K562 (cell line): ENCODE results near the gene SAMD11.

ENCODE experiments used
- ATF1 ChIP-seq, 2 experiments: fragments of 450-650 bp in 1 of 2; IDR thresholded peaks; 2 replicates each; pipeline ENCODE4 v1.6.1; 2016; ENCODE audit warnings: missing compliant biosample characterization in 1 of 2, missing genetic modification characterization in 1 of 2
- CBX5 ChIP-seq: IDR thresholded peaks from 2 replicates; pipeline ENCODE4 v1.6.1; 2014; ENCODE audit warnings: low read depth, borderline replicate concordance
- CHCHD3 ChIP-seq: fragments of 250-450 bp; sonication (Bioruptor Pico); IDR thresholded peaks from 2 replicates; pipeline ENCODE4 v2.1.2; 2022; ENCODE audit warnings: mild to moderate bottlenecking
- CREBBP ChIP-seq: IDR thresholded peaks from one replicate; pipeline ENCODE4 v1.6.1; 2012; ENCODE audit warnings: low read depth, mild to moderate bottlenecking, control low read depth, inconsistent platforms, low read length
- CSDE1 ChIP-seq, 2 experiments: fragments of 450-650 bp; IDR thresholded peaks; 2 replicates each; pipeline ENCODE4 v1.6.1; 2016; ENCODE audit warnings: mild to moderate bottlenecking in 1 of 2
- GATA2 ChIP-seq: sonication (generic); formaldehyde crosslinking; IDR thresholded peaks from 2 replicates; pipeline ENCODE4 v1.4.0; 2020; ENCODE audit warnings: mild to moderate bottlenecking, missing genetic modification reagents
- HDGF ChIP-seq: fragments of 450-650 bp; IDR thresholded peaks from 2 replicates; pipeline ENCODE4 v1.6.1; 2016
- MTA1 ChIP-seq: fragments of 450-650 bp; IDR thresholded peaks from 2 replicates; pipeline ENCODE4 v1.6.1; 2017; ENCODE audit warnings: borderline replicate concordance
- ZNF212 ChIP-seq: fragments of 450-650 bp; formaldehyde crosslinking; IDR thresholded peaks from 2 replicates; pipeline ENCODE4 v1.4.0; 2020; ENCODE audit warnings: mild to moderate bottlenecking
- ZNF224 ChIP-seq: sonication (generic); formaldehyde crosslinking; IDR thresholded peaks from 2 replicates; pipeline ENCODE4 v1.8.0; 2022; ENCODE audit warnings: mild to moderate bottlenecking, missing genetic modification reagents
- ZZZ3 ChIP-seq: fragments of 450-650 bp; IDR thresholded peaks from 2 replicates; pipeline ENCODE4 v1.6.1; 2016; ENCODE audit warnings: antibody characterized with exemption, mild to moderate bottlenecking, moderate library complexity
- TF ChIP-seq, protein P1 (sequence below), 3 experiments: IDR thresholded peaks in 2 of 3; conservative IDR thresholded peaks in 1 of 3; 2 replicates each; pipeline ENCODE4 v1.5.1; 2011 to 2012; ENCODE audit warnings: low read length in 3 of 3, mild to moderate bottlenecking in 3 of 3, control low read depth in 2 of 3, improper control_type of control experiment in 1 of 3, inconsistent platforms in 1 of 3, low read depth in 1 of 3, mixed read lengths in 1 of 3, moderate library complexity in 1 of 3; ENCODE audit not compliant: insufficient read depth in 2 of 3

DNA sequence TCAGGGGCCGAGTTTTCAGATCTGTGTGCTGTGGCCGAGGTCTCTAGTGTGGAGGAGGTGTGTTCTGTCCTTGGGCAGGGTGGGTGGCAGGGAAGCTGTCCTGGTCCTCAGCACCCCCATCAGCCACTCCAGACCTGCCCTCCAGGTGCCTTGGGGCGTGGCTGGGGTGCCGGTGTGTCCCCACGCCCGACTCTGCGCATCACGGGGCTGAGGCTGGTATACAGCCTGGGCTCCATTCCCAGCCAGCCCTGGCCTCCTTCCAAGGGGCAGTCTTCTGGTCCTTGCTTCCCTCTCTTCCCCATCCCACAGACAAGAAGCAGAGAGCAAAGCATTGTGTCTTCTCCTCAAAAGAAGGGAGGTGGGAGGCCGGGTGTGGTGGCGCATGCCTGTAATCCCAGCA is 4.0 kb downstream of the SAMD11 start:
- no peak for TF ChIP-seq CBX5
- TF ChIP-seq CHCHD3 (CRISPR knock-in tag): no peak
- no peak for TF ChIP-seq ATF1 (CRISPR knock-in tag; IDR thresholded peaks at IDR 0.05)
- no peak for TF ChIP-seq ATF1 (tag; IDR thresholded peaks at IDR 0.05)
- TF ChIP-seq HDGF: no peak
- no peak for TF ChIP-seq ZNF224 (CRISPR knock-in tag)
- no peak for TF ChIP-seq MTA1
- no peak for TF ChIP-seq CSDE1 (IDR thresholded peaks at IDR 0.05)
- TF ChIP-seq, protein P1, sequence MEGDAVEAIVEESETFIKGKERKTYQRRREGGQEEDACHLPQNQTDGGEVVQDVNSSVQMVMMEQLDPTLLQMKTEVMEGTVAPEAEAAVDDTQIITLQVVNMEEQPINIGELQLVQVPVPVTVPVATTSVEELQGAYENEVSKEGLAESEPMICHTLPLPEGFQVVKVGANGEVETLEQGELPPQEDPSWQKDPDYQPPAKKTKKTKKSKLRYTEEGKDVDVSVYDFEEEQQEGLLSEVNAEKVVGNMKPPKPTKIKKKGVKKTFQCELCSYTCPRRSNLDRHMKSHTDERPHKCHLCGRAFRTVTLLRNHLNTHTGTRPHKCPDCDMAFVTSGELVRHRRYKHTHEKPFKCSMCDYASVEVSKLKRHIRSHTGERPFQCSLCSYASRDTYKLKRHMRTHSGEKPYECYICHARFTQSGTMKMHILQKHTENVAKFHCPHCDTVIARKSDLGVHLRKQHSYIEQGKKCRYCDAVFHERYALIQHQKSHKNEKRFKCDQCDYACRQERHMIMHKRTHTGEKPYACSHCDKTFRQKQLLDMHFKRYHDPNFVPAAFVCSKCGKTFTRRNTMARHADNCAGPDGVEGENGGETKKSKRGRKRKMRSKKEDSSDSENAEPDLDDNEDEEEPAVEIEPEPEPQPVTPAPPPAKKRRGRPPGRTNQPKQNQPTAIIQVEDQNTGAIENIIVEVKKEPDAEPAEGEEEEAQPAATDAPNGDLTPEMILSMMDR (IDR thresholded peaks at IDR 0.05 in 2 of 3, conservative IDR thresholded peaks at IDR 0.05 in 1 of 3; ENCODE audit: insufficient read depth in 2 of 3, low read depth in 1 of 3, low read length in 3 of 3): no peak
- no peak for TF ChIP-seq ZZZ3
- TF ChIP-seq ZNF212 (CRISPR knock-in tag): no peak
- TF ChIP-seq GATA2 (CRISPR knock-in tag): no peak
- no peak for TF ChIP-seq CREBBP
